C4-2B (cell line): ENCODE results near the gene RPS8.
"Not testable (repeated sequence)": the region's sequence is repeated elsewhere in the genome, so short reads cannot be mapped to it uniquely, and the experiment has no call there.

ENCODE experiments used
- H3K27ac ChIP-seq: fragments of 450-650 bp; 2 replicates; pipeline ENCODE4 v1.5.1; 2017
- CTCF ChIP-seq: fragments of 450-650 bp; conservative IDR thresholded peaks from 2 replicates; pipeline ENCODE4 v1.5.1; 2017; ENCODE audit warnings: mild to moderate bottlenecking
- ZFX ChIP-seq: fragments of 450-650 bp; IDR thresholded peaks from 2 replicates; pipeline ENCODE4 v1.6.1; 2017

The RPS8 gene

GRCh38 chr1:44821240-44821715, 45.9 kb downstream of the RPS8 start:
- TF ChIP-seq CTCF (no peak), ZFX (no peak)
- no peak overlapping the region for H3K27ac ChIP-seq

- no peak overlapping the region for H3K27ac ChIP-seq
- no peak for TF ChIP-seq CTCF
- no peak for TF ChIP-seq ZFX
These were observed 46.9 kb downstream of the RPS8 start for GRCh38 chr1:44822131-44822701.

- no peak overlapping the region for H3K27ac ChIP-seq
- no peak for TF ChIP-seq CTCF
- no peak for TF ChIP-seq ZFX
These were observed 47.7 kb downstream of the RPS8 start for GRCh38 chr1:44822981-44823451.

GRCh38 chr1:44824392-44824791, 49.1 kb downstream of the RPS8 start:
- not testable (repeated sequence) for H3K27ac ChIP-seq

- H3K27ac ChIP-seq, result no peak overlapping the region
- TF ChIP-seq ZFX (no peak), CTCF (no peak)
These were observed 51.2 kb downstream of the RPS8 start for GRCh38 chr1:44826375-44827196.

GRCh38 chr1:44827197-44828002, 52.1 kb downstream of the RPS8 start:
- TF ChIP-seq ZFX, result no peak
- TF ChIP-seq CTCF, result no peak
- no peak overlapping the region for H3K27ac ChIP-seq

- H3K27ac ChIP-seq, result no peak overlapping the region
- TF ChIP-seq ZFX (no peak), CTCF (no peak)
These were observed 52.8 kb downstream of the RPS8 start for GRCh38 chr1:44828003-44828651.
